ENCODE data around the gene RGS6.

The RGS6 gene

GRCh38 chr14:72014486-72014885 lies 82.3 kb downstream of the RGS6 start:
- no peak for DNase-seq (ENCODE audit: low spot score)

GRCh38 chr14:72017290-72017689 lies 85.1 kb downstream of the RGS6 start:
- DNase-seq (ENCODE audit: low spot score), result no peak

DNA sequence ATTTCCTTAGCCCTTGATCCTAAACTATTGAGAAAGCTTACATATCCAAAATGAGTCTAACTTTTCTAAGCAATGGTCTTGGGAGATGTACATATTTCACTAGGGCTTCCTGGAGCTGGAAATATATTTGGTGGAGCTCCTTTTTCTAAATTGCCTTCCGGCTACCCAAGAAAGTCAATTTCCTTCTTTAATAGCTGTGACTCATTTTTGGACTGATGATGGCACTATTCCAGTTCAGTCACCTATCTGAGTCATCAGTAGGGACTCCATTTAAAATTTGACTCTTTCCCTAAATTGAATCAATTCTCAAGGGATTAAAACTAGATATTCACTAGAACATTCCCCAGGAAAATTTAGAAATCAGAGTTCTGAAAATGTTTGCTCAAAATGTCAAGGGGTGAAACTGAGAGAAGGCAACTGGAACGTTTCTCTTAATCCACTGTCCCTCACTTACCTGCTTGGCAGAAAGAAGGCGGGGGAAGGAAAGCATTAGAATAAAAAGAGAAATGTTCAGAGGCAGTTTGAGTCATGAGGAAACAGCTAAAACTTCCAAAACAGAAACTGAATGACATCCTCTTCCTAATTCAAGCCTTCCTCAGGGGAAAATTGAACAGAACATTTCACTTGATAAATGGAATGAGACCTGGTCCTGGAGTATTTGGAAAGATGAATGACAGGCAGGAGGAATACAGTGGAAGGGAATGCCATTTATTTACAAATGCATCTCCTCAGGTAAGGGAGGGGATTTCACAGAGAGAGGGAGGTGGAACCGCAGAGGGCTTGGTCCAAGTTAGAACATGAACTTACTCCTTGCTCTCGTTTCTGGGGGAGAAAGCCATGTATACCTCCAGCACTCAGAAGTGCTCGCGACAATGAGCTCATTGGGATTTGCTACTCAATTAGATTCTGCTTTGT lies 91.2 kb downstream of the RGS6 start:
- DNase-seq (ENCODE audit: low spot score), result no peak

GRCh38 chr14:72024043-72024407 lies 91.8 kb downstream of the RGS6 start:
- peak; percentile 21 for DNase-seq (ENCODE audit: low spot score)

DNA sequence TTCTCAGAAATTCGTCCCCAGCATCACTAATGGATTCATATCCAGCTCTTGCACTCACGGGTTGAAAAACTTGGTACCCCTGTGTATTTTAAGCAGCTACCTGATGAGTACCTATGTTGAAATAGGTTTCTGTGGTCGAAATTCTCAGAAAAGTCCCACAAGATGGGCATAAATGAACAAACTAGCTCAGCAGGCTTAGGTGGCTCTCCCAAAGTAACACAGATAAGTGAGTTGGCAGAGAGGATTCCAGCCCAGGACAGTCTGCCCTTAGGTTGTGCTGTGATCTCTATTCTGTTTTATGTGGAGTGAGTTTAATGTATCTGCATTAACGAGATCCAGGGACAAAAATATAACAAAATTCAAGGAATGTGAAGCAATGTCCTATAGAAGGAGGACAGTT lies 92.3 kb downstream of the RGS6 start:
- no peak for DNase-seq (ENCODE audit: low spot score)

DNA sequence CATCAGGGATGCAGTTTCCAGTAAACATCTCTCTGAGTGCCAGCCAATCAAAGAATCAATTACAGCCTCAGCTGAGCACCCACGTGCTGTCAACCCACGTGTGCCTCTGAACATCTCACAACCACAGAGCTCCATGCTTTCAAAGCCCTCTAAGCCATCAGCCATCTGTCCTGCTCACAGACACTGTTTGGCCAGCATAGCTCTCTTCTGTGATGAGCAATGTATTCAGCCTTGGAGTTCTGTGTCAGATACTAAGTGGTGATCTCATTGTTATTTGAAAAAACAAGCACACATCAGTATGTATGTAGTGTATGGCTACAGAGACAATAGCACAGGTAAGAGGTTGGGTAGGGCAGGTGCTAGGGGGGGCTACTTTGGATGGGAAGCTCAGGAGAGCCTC lies 94.3 kb downstream of the RGS6 start:
- DNase-seq (ENCODE audit: low spot score), result no peak

- no peak for DNase-seq (ENCODE audit: low spot score)
These were observed 94.8 kb downstream of the RGS6 start for GRCh38 chr14:72027061-72027460.

DNA sequence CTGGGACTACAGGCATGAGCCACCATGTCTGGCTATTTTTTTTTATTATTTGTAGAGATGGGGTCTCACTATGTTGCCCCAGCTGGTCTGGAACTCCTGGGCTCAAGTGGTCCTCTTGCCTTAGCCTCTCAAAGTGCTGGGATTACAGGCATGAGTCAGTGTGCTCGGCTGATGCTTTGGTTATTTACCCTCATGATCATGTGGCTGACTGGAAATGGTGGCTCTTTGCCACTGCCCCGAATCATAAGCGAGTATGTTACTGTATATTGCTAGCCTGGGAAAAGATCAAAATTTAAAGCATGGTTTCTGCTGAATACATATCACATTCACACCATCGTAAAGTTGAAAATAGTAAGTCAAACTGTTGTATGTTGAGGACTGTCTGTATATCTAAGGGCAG lies 101.1 kb downstream of the RGS6 start:
- DNase-seq (ENCODE audit: low spot score), result no peak

- DNase-seq (ENCODE audit: low spot score), result no peak
These were observed 108.3 kb downstream of the RGS6 start for GRCh38 chr14:72040528-72040927.

GRCh38 chr14:72045271-72045670 lies 113.0 kb downstream of the RGS6 start:
- no peak for DNase-seq (ENCODE audit: low spot score)

- no peak for DNase-seq (ENCODE audit: low spot score)
These were observed 113.7 kb downstream of the RGS6 start for GRCh38 chr14:72045885-72046284.

DNA sequence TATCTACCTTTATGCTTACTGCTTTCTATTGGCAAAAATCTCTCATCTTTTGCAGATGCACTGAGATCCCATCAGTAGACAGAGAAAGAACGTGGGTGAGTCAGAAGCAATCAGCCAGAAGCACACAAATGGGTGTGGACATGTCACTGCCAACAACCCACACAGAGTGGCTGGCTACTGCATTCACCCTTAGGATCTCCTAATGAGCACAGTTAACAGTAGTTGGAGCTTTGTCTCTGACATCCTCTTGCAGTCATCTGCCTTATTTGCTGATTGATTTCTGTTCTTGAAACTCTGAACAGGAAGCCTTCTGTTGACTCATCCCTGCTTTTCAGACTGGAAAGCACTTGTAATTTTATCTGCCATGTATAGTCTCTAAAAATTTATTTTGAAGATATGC lies 117.2 kb downstream of the RGS6 start:
- DNase-seq (ENCODE audit: low spot score), result no peak

DNA sequence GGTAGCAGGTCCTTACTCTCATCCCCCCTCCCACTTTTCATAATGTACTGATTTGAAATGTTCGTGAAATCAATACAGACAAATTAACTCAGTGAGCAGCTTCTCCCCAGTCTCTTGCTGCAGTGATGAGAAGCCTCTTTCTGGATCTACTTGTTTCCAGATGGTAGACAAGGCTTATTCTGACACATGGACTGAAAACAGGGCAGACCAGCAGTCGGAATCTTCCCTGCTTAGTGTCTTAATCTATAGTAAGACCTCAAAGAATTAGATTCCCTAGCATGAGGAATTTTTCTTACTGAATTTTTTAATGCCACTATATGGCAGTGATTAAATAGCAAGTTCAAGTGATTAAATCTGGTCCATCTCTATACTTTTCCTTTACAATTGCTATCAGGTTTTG lies 120.1 kb downstream of the RGS6 start:
- DNase-seq (ENCODE audit: low spot score), result no peak

GRCh38 chr14:72053651-72054050 lies 121.4 kb downstream of the RGS6 start:
- DNase-seq (ENCODE audit: low spot score), result no peak

DNA sequence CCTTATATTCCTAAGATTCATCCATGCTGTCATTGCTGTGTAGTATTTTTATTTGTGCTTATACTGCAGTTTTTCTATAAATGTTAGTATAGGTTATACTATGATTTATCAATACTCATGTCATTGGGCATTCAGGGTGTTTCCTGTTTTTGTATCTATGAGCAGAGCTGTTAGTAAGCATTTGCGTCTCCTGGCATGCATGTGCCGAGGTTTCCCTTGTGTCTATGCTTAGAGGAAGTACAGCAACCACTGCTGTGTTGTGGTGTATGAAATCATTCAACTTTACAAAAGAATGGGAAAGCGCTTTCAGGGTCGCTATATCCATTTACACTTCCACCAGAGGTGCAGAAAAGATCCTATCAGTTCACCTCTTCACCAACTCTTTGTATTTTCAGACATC lies 122.7 kb downstream of the RGS6 start:
- no peak for DNase-seq (ENCODE audit: low spot score)

GRCh38 chr14:72057701-72058285 lies 125.6 kb downstream of the RGS6 start:
- DNase-seq (ENCODE audit: low spot score), result no peak

DNA sequence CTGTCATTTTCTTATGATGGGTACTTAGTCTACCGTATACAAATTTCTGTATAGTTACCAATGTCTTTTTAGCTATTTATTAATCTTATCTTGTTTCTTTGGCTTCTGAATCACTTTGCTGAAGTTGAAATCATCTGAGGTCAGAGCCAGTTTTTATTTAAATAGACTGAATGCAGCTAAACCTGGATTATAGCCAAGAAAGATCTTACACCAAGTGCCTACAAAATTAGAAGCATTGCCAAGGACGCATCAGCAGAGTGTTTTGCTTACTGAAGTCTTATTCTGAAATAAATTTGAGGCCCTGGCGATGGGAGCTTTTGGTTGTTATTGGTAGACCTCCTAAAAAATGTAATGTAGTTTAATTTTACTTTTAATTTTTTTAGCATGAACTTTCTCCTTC lies 128.2 kb downstream of the RGS6 start:
- no peak for DNase-seq (ENCODE audit: low spot score)

DNA sequence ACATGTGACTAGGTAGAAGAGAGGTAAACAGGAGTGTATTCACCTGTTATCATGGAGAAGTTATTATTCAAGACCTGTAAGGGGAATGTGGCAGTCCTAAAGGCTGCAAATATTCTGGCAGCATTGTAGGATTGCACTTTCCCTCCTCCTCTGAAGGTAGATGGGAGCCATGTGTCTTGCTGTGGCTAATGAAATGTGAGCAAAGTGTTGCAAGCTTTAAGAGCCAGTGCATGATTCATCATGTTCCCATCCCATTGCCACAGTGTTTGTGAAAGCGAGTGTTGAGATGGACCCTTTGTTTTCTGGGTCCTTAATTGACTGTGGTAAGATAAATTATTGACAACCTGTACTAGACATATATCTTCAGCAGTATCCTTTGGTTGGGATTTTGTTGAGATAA lies 128.7 kb downstream of the RGS6 start:
- no peak for DNase-seq (ENCODE audit: low spot score)

- no peak for DNase-seq (ENCODE audit: low spot score)
These were observed 129.5 kb downstream of the RGS6 start for GRCh38 chr14:72061718-72062117.

GRCh38 chr14:72063761-72064282 lies 131.6 kb downstream of the RGS6 start:
- no peak for DNase-seq (ENCODE audit: low spot score)

GRCh38 chr14:72064501-72064900 lies 132.3 kb downstream of the RGS6 start:
- DNase-seq (ENCODE audit: low spot score), result no peak

GRCh38 chr14:72070458-72070857 lies 138.2 kb downstream of the RGS6 start:
- no peak for DNase-seq (ENCODE audit: low spot score)

DNA sequence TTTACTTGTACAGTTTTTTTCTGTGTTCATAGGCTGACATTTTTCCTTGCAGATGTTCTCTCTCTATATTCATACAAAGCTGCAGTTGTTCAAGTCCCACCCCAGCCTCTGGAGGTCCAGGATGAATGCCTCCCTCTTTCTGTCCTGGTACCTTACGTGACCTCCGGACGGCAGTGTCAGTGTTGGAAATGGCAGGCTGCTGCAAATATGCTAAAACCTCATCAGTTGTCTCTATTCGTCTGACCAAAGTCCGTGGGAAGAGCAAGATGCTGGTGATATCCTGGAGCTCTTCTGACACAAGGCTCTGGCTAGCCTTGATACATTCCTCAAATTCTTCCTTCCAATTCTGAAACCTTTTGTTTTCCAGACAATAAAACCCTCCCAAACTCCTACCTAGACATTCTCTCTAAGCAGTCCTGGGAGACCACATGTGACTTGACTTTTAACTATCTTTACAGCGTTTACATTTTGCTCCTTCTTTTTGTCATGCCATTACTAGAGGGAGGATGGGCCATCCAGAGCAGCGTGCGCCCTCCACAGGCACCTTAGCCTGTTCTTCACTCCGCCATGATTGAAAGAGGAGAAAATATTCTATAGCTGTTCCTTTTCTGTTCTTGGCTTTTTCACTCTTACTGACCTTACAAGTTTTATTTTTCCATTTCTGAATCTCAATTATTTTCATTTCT lies 143.6 kb downstream of the RGS6 start:
- no peak for DNase-seq (ENCODE audit: low spot score)
